PFSK-1 (cell line): ENCODE results near the gene SFTPB.

Experiments
- FOXP2 ChIP-seq: optimal IDR thresholded peaks from 2 replicates; pipeline ENCODE3; 2011; ENCODE audit warnings: borderline replicate concordance, control low read depth, inconsistent platforms; ENCODE audit not compliant: insufficient read depth; ENCODE audit errors: extremely low read length, extremely low read depth
- POLR2AphosphoS5 ChIP-seq: IDR thresholded peaks from 2 replicates; pipeline ENCODE4 v1.6.1; 2012; ENCODE audit warnings: low read depth, mild to moderate bottlenecking, control low read depth, low read length, moderate library complexity
- REST ChIP-seq, 2 experiments: IDR thresholded peaks; 2 replicates each; pipeline versions ENCODE4 v1.6.1 to v1.8.0; 2011 to 2012; ENCODE audit warnings: low read depth in 2 of 2, low read length in 2 of 2, control low read depth in 1 of 2, inconsistent platforms in 1 of 2, mild to moderate bottlenecking in 1 of 2, moderate library complexity in 1 of 2; ENCODE audit not compliant: insufficient read depth in 1 of 2
- SIN3A ChIP-seq: IDR thresholded peaks from 2 replicates; pipeline ENCODE4 v1.6.1; 2012; ENCODE audit warnings: mild to moderate bottlenecking, low read length, moderate library complexity, borderline replicate concordance; ENCODE audit not compliant: insufficient read depth
- TAF1 ChIP-seq: IDR thresholded peaks from 2 replicates; pipeline ENCODE4 v1.6.1; 2012; ENCODE audit warnings: low read length, control low read depth, borderline replicate concordance; ENCODE audit not compliant: insufficient read depth

The SFTPB gene

GRCh38 chr2:85652056-85652455, 15.9 kb downstream of the SFTPB start:
- no peak for TF ChIP-seq TAF1
- no peak for TF ChIP-seq REST (IDR thresholded peaks at IDR 0.05; ENCODE audit: insufficient read depth in 1 of 2, low read depth in 2 of 2, low read length in 2 of 2)
- TF ChIP-seq SIN3A = no peak
- no peak for TF ChIP-seq POLR2AphosphoS5
- no peak for TF ChIP-seq FOXP2

DNA sequence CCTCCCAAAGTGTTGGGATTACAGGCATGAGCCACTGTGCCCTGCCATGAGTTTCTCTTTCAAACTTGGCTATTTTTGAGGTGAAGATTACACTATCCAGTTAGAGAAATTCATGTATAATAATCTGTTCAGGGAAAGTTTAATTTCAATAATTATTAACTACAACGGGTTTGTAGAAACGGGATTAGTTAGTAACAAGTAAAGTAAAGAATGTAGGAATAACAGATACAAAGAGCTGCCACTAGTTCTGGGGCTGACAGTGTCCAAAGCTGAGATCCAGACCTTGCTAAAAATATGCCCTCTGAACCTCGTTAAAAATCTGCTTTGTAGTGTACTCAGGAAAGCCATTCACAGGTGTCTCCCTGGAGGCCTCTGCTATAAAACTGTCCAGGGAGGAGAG, 16.9 kb downstream of the SFTPB start:
- no peak for TF ChIP-seq FOXP2
- TF ChIP-seq TAF1 = no peak
- TF ChIP-seq POLR2AphosphoS5 = no peak
- no peak for TF ChIP-seq REST (IDR thresholded peaks at IDR 0.05; ENCODE audit: insufficient read depth in 1 of 2, low read depth in 2 of 2, low read length in 2 of 2)
- TF ChIP-seq SIN3A = no peak

- TF ChIP-seq FOXP2 = no peak
- no peak for TF ChIP-seq REST (IDR thresholded peaks at IDR 0.05; ENCODE audit: insufficient read depth in 1 of 2, low read depth in 2 of 2, low read length in 2 of 2)
- no peak for TF ChIP-seq POLR2AphosphoS5
- TF ChIP-seq TAF1 = no peak
- no peak for TF ChIP-seq SIN3A
Observed at GRCh38 chr2:85650456-85650855, 17.5 kb downstream of the SFTPB start.

DNA sequence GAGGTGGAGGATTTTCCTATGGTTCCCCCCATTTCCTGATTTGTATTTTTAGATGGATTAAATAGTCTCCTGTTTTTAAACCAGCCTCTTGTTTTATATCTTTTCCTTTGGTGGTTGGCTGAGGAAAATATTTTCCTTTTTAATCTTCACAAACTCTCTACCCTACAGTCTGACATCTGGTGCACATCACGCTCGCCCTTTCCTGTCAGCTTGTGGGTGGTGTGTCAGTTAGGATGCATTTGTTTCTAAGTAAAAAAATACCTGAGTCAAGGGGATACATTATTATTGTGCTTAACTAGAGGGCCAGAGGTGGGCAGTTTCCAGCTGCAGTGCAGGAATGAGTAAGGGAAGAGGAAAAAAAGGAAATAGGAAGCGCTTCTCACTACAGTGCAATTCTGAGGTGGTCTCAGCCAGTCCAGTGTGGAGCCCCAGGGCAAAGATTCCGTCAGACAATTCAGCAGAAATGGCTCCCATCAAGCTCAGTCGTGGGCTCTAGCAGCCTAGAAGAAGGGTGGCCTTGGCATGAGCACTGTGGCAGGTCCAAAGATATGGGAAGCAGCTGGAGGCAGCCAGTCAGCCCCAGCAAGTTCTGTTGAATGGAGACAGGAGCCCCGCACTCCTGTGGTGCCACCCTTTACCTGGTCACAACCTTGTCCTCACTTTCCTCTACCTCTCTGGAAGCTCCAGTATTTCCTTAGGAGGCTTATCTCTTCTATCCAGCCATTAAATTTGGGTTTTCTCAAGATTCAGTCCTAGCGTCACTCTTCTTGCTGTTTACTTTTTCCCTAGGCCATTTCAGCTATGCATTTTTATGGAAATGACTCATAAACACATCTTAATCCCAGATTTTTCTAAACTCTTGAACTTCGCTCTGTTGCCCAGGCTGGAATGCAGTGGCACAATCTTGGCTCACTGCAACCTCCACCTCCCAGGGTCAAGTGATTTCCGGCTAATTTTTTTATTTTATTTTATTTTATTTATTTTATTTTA, 18.5 kb downstream of the SFTPB start:
- TF ChIP-seq TAF1 = no peak

DNA sequence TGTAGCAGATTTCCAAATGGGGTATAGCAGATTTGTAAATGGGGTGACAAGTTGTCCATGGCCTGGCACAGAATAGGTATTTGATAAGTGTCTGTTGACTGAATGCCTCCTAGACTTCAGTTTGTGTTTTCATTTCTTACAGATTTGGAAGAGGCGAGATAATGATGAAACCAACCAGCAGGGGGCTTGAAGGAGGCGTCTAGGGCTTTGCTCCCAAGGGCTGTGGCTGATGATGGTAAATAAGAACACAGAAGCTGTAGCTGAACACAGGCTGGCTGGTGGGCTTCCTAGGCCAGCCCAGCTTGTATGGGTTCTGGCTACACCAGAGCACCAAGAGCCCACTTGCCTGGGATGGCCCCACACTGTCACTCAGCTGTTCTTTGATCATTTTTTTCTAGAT, 19.4 kb downstream of the SFTPB start:
- TF ChIP-seq POLR2AphosphoS5 = no peak
- no peak for TF ChIP-seq TAF1
- TF ChIP-seq SIN3A = no peak
- TF ChIP-seq FOXP2 = no peak
- no peak for TF ChIP-seq REST (IDR thresholded peaks at IDR 0.05; ENCODE audit: insufficient read depth in 1 of 2, low read depth in 2 of 2, low read length in 2 of 2)
